Measurements from ENCODE around the gene APOBEC3A. TPM values are rescaled to one million over a fixed set of nuclear protein-coding genes. Genes with fewer than 3 reads are reported as not detected.
"Not testable (repeated sequence)": the region's sequence is repeated elsewhere in the genome, so short reads cannot be mapped to it uniquely, and the experiment has no call there.

The APOBEC3A gene
- polyA plus RNA-seq, 1 experiment, result not detected

GRCh38 chr22:38957808-38958650 is 620 bp downstream of the APOBEC3A start:
- peaks cover 25% of the 10 kb centered on the region for H3K27me3 ChIP-seq (ENCODE audit: control insufficient read depth, insufficient read depth, low read length)
- ChIA-PET POLR2A (no interaction called here), CTCF (no interaction called here)
- no peaks in the 10 kb centered on the region; the same call in 1 of the 2 replicates for H3K9me3 ChIP-seq (ENCODE audit: control insufficient read depth, insufficient read depth, low read length)
- no peak for TF ChIP-seq CTCF (IDR thresholded peaks at IDR 0.05; ENCODE audit: low read depth, low read length)
- no peak overlapping the region for H3K27ac ChIP-seq (ENCODE audit: low read depth, low read length)
- no peak for DNase-seq (ENCODE audit: low read depth, low spot score)
- H3K4me3 ChIP-seq (ENCODE audit: low read depth, low read length), result no peak overlapping the region

- H3K27me3 ChIP-seq (ENCODE audit: control insufficient read depth, insufficient read depth, low read length), result peaks cover 26% of the 10 kb centered on the region
Measured at GRCh38 chr22:38958651-38958943, 1.2 kb downstream of the APOBEC3A start.

GRCh38 chr22:38959590-38959989 is 2.2 kb downstream of the APOBEC3A start:
- no peak overlapping the region for H3K27ac ChIP-seq (ENCODE audit: low read depth, low read length)
- no peaks in the 10 kb centered on the region; the same call in 1 of the 2 replicates for H3K9me3 ChIP-seq (ENCODE audit: control insufficient read depth, insufficient read depth, low read length)
- no peak for DNase-seq (ENCODE audit: low read depth, low spot score)
- H3K4me3 ChIP-seq (ENCODE audit: low read depth, low read length), result no peak overlapping the region
- ChIA-PET POLR2A (no interaction called here), CTCF (no interaction called here)
- no peak for TF ChIP-seq CTCF (IDR thresholded peaks at IDR 0.05; ENCODE audit: low read depth, low read length)
- H3K27me3 ChIP-seq (ENCODE audit: control insufficient read depth, insufficient read depth, low read length), result peaks cover 27% of the 10 kb centered on the region

More at GRCh38 chr22:38958651-38958943, 1.2 kb downstream of the APOBEC3A start:
- H3K4me3 ChIP-seq (ENCODE audit: low read depth, low read length); H3K9me3 ChIP-seq (ENCODE audit: control insufficient read depth, insufficient read depth, low read length); DNase-seq (ENCODE audit: low read depth, low spot score); H3K27ac ChIP-seq (ENCODE audit: low read depth, low read length); CTCF ChIA-PET; POLR2A ChIA-PET: not testable (repeated sequence)

- H3K27ac ChIP-seq (ENCODE audit: low read depth, low read length); CTCF ChIA-PET; POLR2A ChIA-PET; DNase-seq (ENCODE audit: low read depth, low spot score); H3K9me3 ChIP-seq (ENCODE audit: control insufficient read depth, insufficient read depth, low read length); H3K4me3 ChIP-seq (ENCODE audit: low read depth, low read length): not testable (repeated sequence)
- H3K27me3 ChIP-seq (ENCODE audit: control insufficient read depth, insufficient read depth, low read length), result peaks cover 32% of the 10 kb centered on the region
Measured at GRCh38 chr22:38960673-38961072, 3.3 kb downstream of the APOBEC3A start.

GRCh38 chr22:38963291-38963738 is 5.9 kb downstream of the APOBEC3A start:
- H3K9me3 ChIP-seq (ENCODE audit: control insufficient read depth, insufficient read depth, low read length); POLR2A ChIA-PET; DNase-seq (ENCODE audit: low read depth, low spot score); H3K27ac ChIP-seq (ENCODE audit: low read depth, low read length); CTCF ChIA-PET; H3K4me3 ChIP-seq (ENCODE audit: low read depth, low read length): not testable (repeated sequence)
- peaks cover 43% of the 10 kb centered on the region for H3K27me3 ChIP-seq (ENCODE audit: control insufficient read depth, insufficient read depth, low read length)

GRCh38 chr22:38963872-38964271 is 6.5 kb downstream of the APOBEC3A start:
- H3K4me3 ChIP-seq (ENCODE audit: low read depth, low read length), result no peak overlapping the region
- H3K27ac ChIP-seq (ENCODE audit: low read depth, low read length), result no peak overlapping the region
- POLR2A ChIA-PET, result no interaction called here

More at GRCh38 chr22:38963872-38964271, 6.5 kb downstream of the APOBEC3A start:
- no peak for TF ChIP-seq CTCF (IDR thresholded peaks at IDR 0.05; ENCODE audit: low read depth, low read length)
- CTCF ChIA-PET, result no interaction called here
- H3K9me3 ChIP-seq (ENCODE audit: control insufficient read depth, insufficient read depth, low read length), result no peaks in the 10 kb centered on the region; the same call in 1 of the 2 replicates
- H3K27me3 ChIP-seq (ENCODE audit: control insufficient read depth, insufficient read depth, low read length), result peaks cover 43% of the 10 kb centered on the region
- DNase-seq (ENCODE audit: low read depth, low spot score), result no peak

All from AG04450 (cell line).